Panc1 (cell line): ENCODE results near the gene CFAP20DC. TPM values are rescaled to one million over a fixed set of nuclear protein-coding genes. Genes with fewer than 3 reads are reported as not detected.

Source experiments
- ATAC-seq: fragments of 200-7000 bp; cut with Tn5 transposase; 2 replicates; pipeline ENCODE4 v1.9.1; 2020; ENCODE audit warnings: mild to moderate bottlenecking, moderate library complexity
- BruUV-seq: library from RNA; stranded (reverse); fragments of 400-500 nt; replicated peaks from 2 replicates; lab custom pipeline; 2021; lab: Mats Ljungman, UMichigan
- CTCF ChIA-PET: fragments of 300-600 bp; sonication (Branson Sonifier 250); formaldehyde crosslinking; loops from one replicate; lab custom pipeline; 2022; ENCODE audit warnings: antibody characterized with exemption; lab: Charles Lee
- POLR2A ChIA-PET: fragments of 300-600 bp; sonication (Branson Sonifier 250); formaldehyde crosslinking; loops from one replicate; lab custom pipeline; 2022; ENCODE audit warnings: antibody characterized with exemption; lab: Charles Lee
- DNase-seq: peaks from one replicate; pipeline ENCODE4 v3.0.0-alpha.2; 2010; ENCODE audit warnings: low read depth, low spot score
- H3K27ac ChIP-seq: 2 replicates; pipeline ENCODE4 v1.5.1; 2011; ENCODE audit warnings: mild to moderate bottlenecking, low read length, inconsistent platforms
- H3K27me3 ChIP-seq: fragments of 200-500 bp; sonication (Bioruptor generic); 2 replicates; pipeline ENCODE4 v1.6.0; 2014; ENCODE audit warnings: low read length, inconsistent platforms; ENCODE audit not compliant: control insufficient read depth, insufficient read depth
- H3K36me3 ChIP-seq: fragments of 200-500 bp; sonication (Bioruptor generic); 2 replicates; pipeline ENCODE4 v1.5.1; 2014; ENCODE audit warnings: inconsistent platforms, mild to moderate bottlenecking, low read length, moderate library complexity; ENCODE audit not compliant: control insufficient read depth, insufficient read depth
- H3K4me1 ChIP-seq: 2 replicates; pipeline ENCODE4 v1.5.1; 2011; ENCODE audit warnings: inconsistent platforms, mild to moderate bottlenecking, low read length, moderate library complexity; ENCODE audit not compliant: control insufficient read depth, insufficient read depth
- H3K4me3 ChIP-seq, 2 experiments: 2 replicates each; pipeline ENCODE4 v1.5.1; 2011 to 2012; ENCODE audit warnings: low read depth in 2 of 2, low read length in 2 of 2, mild to moderate bottlenecking in 2 of 2, inconsistent platforms in 1 of 2, moderate library complexity in 1 of 2
- H3K9me3 ChIP-seq: fragments of 200-500 bp; sonication (Bioruptor generic); 2 replicates; pipeline ENCODE4 v1.5.1; 2014; ENCODE audit warnings: low read depth, mild to moderate bottlenecking, inconsistent platforms, low read length, moderate library complexity; ENCODE audit not compliant: control insufficient read depth, insufficient read depth
- POLR2AphosphoS5 ChIP-seq: IDR thresholded peaks from 2 replicates; pipeline ENCODE4 v1.6.1; 2012; ENCODE audit warnings: mild to moderate bottlenecking, low read depth, low read length, moderate library complexity
- REST ChIP-seq, 2 experiments: IDR thresholded peaks; 2 replicates each; pipeline ENCODE4 v1.6.1; 2011 to 2012; ENCODE audit warnings: low read depth in 2 of 2, control low read depth in 1 of 2, low read length in 1 of 2, mild to moderate bottlenecking in 1 of 2, moderate library complexity in 1 of 2; ENCODE audit not compliant: insufficient read depth in 1 of 2
- SIN3A ChIP-seq: IDR thresholded peaks from 2 replicates; pipeline ENCODE4 v1.6.1; 2012; ENCODE audit warnings: low read depth, mild to moderate bottlenecking, low read length, moderate library complexity, borderline replicate concordance; ENCODE audit not compliant: insufficient read depth
- TCF7L2 ChIP-seq: IDR thresholded peaks from 2 replicates; pipeline ENCODE4 v1.6.1; 2011; ENCODE audit warnings: mild to moderate bottlenecking, low read depth, low read length, inconsistent platforms
- in situ Hi-C: cut with HindIII; loops from 2 replicates; pipeline ENCODE4 v1.10.0; 2016; ENCODE audit warnings: low sequenced_read_pairs, low pct_unique_long_range_greater_than_20kb
- intact Hi-C: fragments of 100-400 bp; cut with micrococcal nuclease; formaldehyde crosslinking; loops from one replicate; pipeline ENCODE4 v1.10.0; 2022; ENCODE audit not compliant: unreplicated experiment
- total RNA-seq: library from RNA; stranded (reverse); gene quantifications from one replicate; pipeline ENCODE4 v1.2.1, GENCODE V29; 2021; ENCODE audit not compliant: unreplicated experiment
- TF ChIP-seq, protein P1 (sequence below): fragments of 450-650 bp; IDR thresholded peaks from 2 replicates; pipeline ENCODE4 v1.5.1; 2017; ENCODE audit warnings: mild to moderate bottlenecking

The CFAP20DC gene
- total RNA-seq, 1 experiment from 2014 or later, result 4.0 TPM

DNA sequence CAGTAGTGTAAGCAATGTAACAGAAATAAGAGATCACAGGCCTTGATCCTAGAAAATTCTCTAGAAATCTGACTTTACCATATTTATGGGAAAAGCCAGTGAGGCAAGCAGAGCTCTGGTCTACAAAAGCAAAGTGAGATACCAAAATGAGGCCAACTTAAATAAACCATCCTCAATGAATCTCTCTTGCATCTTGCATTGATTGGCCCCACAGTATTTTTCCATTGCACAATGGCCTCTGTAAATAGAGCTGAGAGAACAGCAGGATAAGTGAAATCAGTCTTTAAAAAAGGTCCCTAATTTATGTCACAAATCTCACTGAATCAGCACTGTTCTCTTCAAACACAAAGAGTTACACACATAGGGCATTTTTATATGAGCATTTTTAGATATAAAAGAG, 8.9 kb downstream of the CFAP20DC start:
- ATAC-seq (no peak), DNase-seq (no peak)
- no peaks in the 10 kb centered on the region for H3K36me3 ChIP-seq
- intact Hi-C loops, result no loop called here
- no peaks in the 10 kb centered on the region for H3K9me3 ChIP-seq
- no peak overlapping the region for H3K27ac ChIP-seq
- in situ Hi-C loops, result no loop called here
- POLR2A ChIA-PET, result no interaction called here
- BruUV-seq, result no TSS peak
- CTCF ChIA-PET, result no interaction called here
- H3K4me3 ChIP-seq, result no peak overlapping the region
- H3K4me1 ChIP-seq, result no peaks in the 10 kb centered on the region
- no peaks in the 10 kb centered on the region for H3K27me3 ChIP-seq
- TF ChIP-seq POLR2AphosphoS5 (no peak), SIN3A (no peak), TCF7L2 (no peak), REST (IDR thresholded peaks at IDR 0.05; ENCODE audit: insufficient read depth in 1 of 2, low read depth in 2 of 2, low read length in 1 of 2) (no peak)
- TF ChIP-seq, protein P1, sequence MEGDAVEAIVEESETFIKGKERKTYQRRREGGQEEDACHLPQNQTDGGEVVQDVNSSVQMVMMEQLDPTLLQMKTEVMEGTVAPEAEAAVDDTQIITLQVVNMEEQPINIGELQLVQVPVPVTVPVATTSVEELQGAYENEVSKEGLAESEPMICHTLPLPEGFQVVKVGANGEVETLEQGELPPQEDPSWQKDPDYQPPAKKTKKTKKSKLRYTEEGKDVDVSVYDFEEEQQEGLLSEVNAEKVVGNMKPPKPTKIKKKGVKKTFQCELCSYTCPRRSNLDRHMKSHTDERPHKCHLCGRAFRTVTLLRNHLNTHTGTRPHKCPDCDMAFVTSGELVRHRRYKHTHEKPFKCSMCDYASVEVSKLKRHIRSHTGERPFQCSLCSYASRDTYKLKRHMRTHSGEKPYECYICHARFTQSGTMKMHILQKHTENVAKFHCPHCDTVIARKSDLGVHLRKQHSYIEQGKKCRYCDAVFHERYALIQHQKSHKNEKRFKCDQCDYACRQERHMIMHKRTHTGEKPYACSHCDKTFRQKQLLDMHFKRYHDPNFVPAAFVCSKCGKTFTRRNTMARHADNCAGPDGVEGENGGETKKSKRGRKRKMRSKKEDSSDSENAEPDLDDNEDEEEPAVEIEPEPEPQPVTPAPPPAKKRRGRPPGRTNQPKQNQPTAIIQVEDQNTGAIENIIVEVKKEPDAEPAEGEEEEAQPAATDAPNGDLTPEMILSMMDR, result no peak

- no peaks in the 10 kb centered on the region for H3K9me3 ChIP-seq
- ChIA-PET POLR2A (no interaction called here), CTCF (no interaction called here)
- in situ Hi-C loops, result no loop called here
- DNase-seq (no peak), ATAC-seq (no peak)
- no peaks in the 10 kb centered on the region for H3K36me3 ChIP-seq
- no TSS peak for BruUV-seq
- H3K27ac ChIP-seq, result no peak overlapping the region
- no peaks in the 10 kb centered on the region for H3K27me3 ChIP-seq
- H3K4me1 ChIP-seq, result no peaks in the 10 kb centered on the region
- TF ChIP-seq, protein P1, result no peak
- TF ChIP-seq TCF7L2, result no peak
- no peak for TF ChIP-seq SIN3A
- no peak for TF ChIP-seq POLR2AphosphoS5
- TF ChIP-seq REST (IDR thresholded peaks at IDR 0.05; ENCODE audit: insufficient read depth in 1 of 2, low read depth in 2 of 2, low read length in 1 of 2), result no peak
- H3K4me3 ChIP-seq, result no peak overlapping the region
- intact Hi-C loops, result no loop called here
Measured at GRCh38 chr3:59027607-59028006, 22.2 kb downstream of the CFAP20DC start.
